ENCODE results near the gene TTYH2. TPM values are rescaled to one million over a fixed set of nuclear protein-coding genes. Genes with fewer than 3 reads are reported as not detected.

The TTYH2 gene
- total and polyA plus RNA-seq, 2 experiments from 2014 or later = 1.4 to 3.9 TPM

- TF ChIP-seq, protein P1, sequence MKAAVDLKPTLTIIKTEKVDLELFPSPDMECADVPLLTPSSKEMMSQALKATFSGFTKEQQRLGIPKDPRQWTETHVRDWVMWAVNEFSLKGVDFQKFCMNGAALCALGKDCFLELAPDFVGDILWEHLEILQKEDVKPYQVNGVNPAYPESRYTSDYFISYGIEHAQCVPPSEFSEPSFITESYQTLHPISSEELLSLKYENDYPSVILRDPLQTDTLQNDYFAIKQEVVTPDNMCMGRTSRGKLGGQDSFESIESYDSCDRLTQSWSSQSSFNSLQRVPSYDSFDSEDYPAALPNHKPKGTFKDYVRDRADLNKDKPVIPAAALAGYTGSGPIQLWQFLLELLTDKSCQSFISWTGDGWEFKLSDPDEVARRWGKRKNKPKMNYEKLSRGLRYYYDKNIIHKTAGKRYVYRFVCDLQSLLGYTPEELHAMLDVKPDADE (IDR thresholded peaks at IDR 0.05) = no peak
- TF ChIP-seq REST (IDR thresholded peaks at IDR 0.05; ENCODE audit: unreplicated experiment) = no peak
- TF ChIP-seq JUNB (IDR thresholded peaks at IDR 0.05; ENCODE audit: unreplicated experiment) = no peak
- TF ChIP-seq EZH2phosphoT487 (IDR thresholded peaks at IDR 0.05; ENCODE audit: unreplicated experiment) = no peak
- no peak for TF ChIP-seq CREB1 (CRISPR knock-in tag; IDR thresholded peaks at IDR 0.05; ENCODE audit: low read depth)
- no peak for TF ChIP-seq STAT1 (IDR thresholded peaks at IDR 0.05; ENCODE audit: unreplicated experiment)
- no peak for TF ChIP-seq ZNF114 (CRISPR knock-in tag; IDR thresholded peaks at IDR 0.05)
- no peak for TF ChIP-seq EZH2 (IDR thresholded peaks at IDR 0.05; ENCODE audit: low read depth, unreplicated experiment)
- TF ChIP-seq, protein P2, sequence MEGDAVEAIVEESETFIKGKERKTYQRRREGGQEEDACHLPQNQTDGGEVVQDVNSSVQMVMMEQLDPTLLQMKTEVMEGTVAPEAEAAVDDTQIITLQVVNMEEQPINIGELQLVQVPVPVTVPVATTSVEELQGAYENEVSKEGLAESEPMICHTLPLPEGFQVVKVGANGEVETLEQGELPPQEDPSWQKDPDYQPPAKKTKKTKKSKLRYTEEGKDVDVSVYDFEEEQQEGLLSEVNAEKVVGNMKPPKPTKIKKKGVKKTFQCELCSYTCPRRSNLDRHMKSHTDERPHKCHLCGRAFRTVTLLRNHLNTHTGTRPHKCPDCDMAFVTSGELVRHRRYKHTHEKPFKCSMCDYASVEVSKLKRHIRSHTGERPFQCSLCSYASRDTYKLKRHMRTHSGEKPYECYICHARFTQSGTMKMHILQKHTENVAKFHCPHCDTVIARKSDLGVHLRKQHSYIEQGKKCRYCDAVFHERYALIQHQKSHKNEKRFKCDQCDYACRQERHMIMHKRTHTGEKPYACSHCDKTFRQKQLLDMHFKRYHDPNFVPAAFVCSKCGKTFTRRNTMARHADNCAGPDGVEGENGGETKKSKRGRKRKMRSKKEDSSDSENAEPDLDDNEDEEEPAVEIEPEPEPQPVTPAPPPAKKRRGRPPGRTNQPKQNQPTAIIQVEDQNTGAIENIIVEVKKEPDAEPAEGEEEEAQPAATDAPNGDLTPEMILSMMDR (conservative IDR thresholded peaks at IDR 0.05; ENCODE audit: low read depth in 2 of 2) = no peak
- TF ChIP-seq POLR2AphosphoS5 (IDR thresholded peaks at IDR 0.05; ENCODE audit: low read depth) = no peak
Measured at GRCh38 chr17:74233937-74234336, 20.6 kb downstream of the TTYH2 start (continued).

DNA sequence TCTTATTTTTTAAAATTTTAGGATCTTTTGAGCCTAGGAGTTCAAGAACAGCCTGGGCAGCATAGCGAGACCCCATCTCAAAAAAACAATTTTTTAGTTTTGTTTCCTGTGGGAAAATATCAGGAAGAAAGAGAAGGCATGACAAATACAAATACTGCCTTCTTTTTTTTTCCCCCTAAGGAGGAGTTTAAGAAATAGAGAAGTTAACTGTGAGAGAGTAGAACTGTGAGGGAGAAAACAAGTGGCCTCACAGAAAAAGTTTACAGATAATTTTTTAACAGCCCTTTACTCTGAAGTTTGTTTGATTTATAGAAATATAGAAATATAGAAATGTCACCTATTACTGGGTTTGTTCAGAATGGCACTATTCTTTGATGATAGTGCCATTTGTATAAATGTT is 21.1 kb downstream of the TTYH2 start:
- no peak overlapping the region for H3K4me3 ChIP-seq
- H3K9me2 ChIP-seq (ENCODE audit: insufficient read depth) = no peaks in the 10 kb centered on the region
- H4K20me1 ChIP-seq (replicated peaks; ENCODE audit: insufficient read depth) = no peaks in the 10 kb centered on the region
- no peak overlapping the region for H3K4me2 ChIP-seq
- H3K4me1 Mint-ChIP-seq = peaks cover 6% of the 10 kb centered on the region
- no peaks in the 10 kb centered on the region for H3K79me2 ChIP-seq (replicated peaks; ENCODE audit: insufficient read depth)
- ATAC-seq = no peak
- H3K4me3 Mint-ChIP-seq = no peak overlapping the region
- no peak overlapping the region for H3K27ac ChIP-seq (ENCODE audit: low read depth)
- H3K36me3 Mint-ChIP-seq (ENCODE audit: low read depth) = no peaks in the 10 kb centered on the region
- no peak for DNase-seq (ENCODE audit: low spot score)
- no peaks in the 10 kb centered on the region for H3F3A ChIP-seq (replicated peaks; ENCODE audit: low read depth)
- no peaks in the 10 kb centered on the region for H3K36me3 ChIP-seq (ENCODE audit: insufficient read depth)
- H2AFZ ChIP-seq = no peak overlapping the region
- no peaks in the 10 kb centered on the region for H3K27me3 ChIP-seq (ENCODE audit: insufficient read depth)
- H3K9me3 Mint-ChIP-seq = no peaks in the 10 kb centered on the region
- H3K4me1 ChIP-seq (ENCODE audit: insufficient read depth) = no peaks in the 10 kb centered on the region
- peaks cover 4% of the 10 kb centered on the region for H3K27me3 Mint-ChIP-seq (ENCODE audit: insufficient read depth, low read depth, poor library complexity)
- no peak overlapping the region for H3K27ac Mint-ChIP-seq
- TF ChIP-seq, protein P2 (conservative IDR thresholded peaks at IDR 0.05; ENCODE audit: low read depth in 2 of 2) = no peak
- no peak for TF ChIP-seq REST (IDR thresholded peaks at IDR 0.05; ENCODE audit: unreplicated experiment)
- no peak for TF ChIP-seq STAT1 (IDR thresholded peaks at IDR 0.05; ENCODE audit: unreplicated experiment)
- no peak for TF ChIP-seq POLR2AphosphoS5 (IDR thresholded peaks at IDR 0.05; ENCODE audit: low read depth)
- no peak for TF ChIP-seq ZNF114 (CRISPR knock-in tag; IDR thresholded peaks at IDR 0.05)
- TF ChIP-seq CREB1 (CRISPR knock-in tag; IDR thresholded peaks at IDR 0.05; ENCODE audit: low read depth) = no peak
